ENCODE results near the gene DPH3.

Gene DPH3

GRCh38 chr3:16302082-16302631 is 37.4 kb upstream of the DPH3 start:
- Histone ChIP-seq H3K4me2 (ENCODE audit: low read depth, low read length, poor library complexity, severe bottlenecking) (no peak overlapping the region), H3K27ac (ENCODE audit: low read depth, low read length) (no peak overlapping the region)

DNA sequence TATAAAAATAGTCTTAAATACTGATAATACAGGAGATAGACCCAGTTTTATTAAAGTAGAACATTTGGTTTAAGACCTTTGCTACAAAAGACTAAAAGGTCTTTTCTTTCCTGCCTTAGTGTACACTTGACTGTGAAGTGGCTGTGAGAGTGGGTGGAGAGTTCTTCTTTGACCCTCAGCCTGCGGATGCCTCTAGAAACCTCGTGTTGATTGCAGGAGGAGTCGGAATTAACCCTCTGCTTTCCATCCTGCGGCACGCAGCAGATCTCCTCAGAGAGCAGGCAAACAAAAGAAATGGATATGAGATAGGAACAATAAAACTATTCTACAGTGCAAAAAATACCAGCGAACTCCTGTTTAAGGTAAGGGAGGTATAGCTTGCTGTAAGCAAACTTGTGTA is 36.8 kb upstream of the DPH3 start:
- Histone ChIP-seq H2AFZ (ENCODE audit: low read depth, low read length, severe bottlenecking) (no peak overlapping the region), H3K27me3 (ENCODE audit: low read length) (no peaks in the 10 kb centered on the region), H3K27ac (ENCODE audit: low read depth, low read length) (no peak overlapping the region), H3K9ac (ENCODE audit: low read length) (no peak overlapping the region), H3K4me2 (ENCODE audit: low read depth, low read length, poor library complexity, severe bottlenecking) (no peak overlapping the region), H4K20me1 (ENCODE audit: low read depth, low read length) (no peaks in the 10 kb centered on the region), H3K9me3 (ENCODE audit: insufficient read depth, low read length) (no peaks in the 10 kb centered on the region), H3F3A (ENCODE audit: insufficient read depth) (peaks cover 29% of the 10 kb centered on the region), H3K9me2 (replicated peaks; ENCODE audit: insufficient read depth, low read length) (no peaks in the 10 kb centered on the region), H3K36me3 (ENCODE audit: low read length) (peaks cover 10% of the 10 kb centered on the region; the same call in 1 of the 2 replicates), H3K79me2 (ENCODE audit: insufficient read depth, low read length) (no peaks in the 10 kb centered on the region), H3K4me3 (ENCODE audit: insufficient read depth, low read length, poor library complexity, severe bottlenecking) (no peak overlapping the region)
- TF ChIP-seq, protein P1, sequence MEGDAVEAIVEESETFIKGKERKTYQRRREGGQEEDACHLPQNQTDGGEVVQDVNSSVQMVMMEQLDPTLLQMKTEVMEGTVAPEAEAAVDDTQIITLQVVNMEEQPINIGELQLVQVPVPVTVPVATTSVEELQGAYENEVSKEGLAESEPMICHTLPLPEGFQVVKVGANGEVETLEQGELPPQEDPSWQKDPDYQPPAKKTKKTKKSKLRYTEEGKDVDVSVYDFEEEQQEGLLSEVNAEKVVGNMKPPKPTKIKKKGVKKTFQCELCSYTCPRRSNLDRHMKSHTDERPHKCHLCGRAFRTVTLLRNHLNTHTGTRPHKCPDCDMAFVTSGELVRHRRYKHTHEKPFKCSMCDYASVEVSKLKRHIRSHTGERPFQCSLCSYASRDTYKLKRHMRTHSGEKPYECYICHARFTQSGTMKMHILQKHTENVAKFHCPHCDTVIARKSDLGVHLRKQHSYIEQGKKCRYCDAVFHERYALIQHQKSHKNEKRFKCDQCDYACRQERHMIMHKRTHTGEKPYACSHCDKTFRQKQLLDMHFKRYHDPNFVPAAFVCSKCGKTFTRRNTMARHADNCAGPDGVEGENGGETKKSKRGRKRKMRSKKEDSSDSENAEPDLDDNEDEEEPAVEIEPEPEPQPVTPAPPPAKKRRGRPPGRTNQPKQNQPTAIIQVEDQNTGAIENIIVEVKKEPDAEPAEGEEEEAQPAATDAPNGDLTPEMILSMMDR (IDR thresholded peaks at IDR 0.05; ENCODE audit: insufficient read depth, low read length, poor library complexity, severe bottlenecking): no peak
- TF ChIP-seq EZH2phosphoT487 (conservative IDR thresholded peaks at IDR 0.05; ENCODE audit: low read length): no peak

More at GRCh38 chr3:16302082-16302631, 37.4 kb upstream of the DPH3 start:
- Histone ChIP-seq H3K4me3 (ENCODE audit: insufficient read depth, low read length, poor library complexity, severe bottlenecking) (no peak overlapping the region), H3K9me2 (replicated peaks; ENCODE audit: insufficient read depth, low read length) (no peaks in the 10 kb centered on the region), H3F3A (ENCODE audit: insufficient read depth) (peaks cover 33% of the 10 kb centered on the region), H4K20me1 (ENCODE audit: low read depth, low read length) (no peaks in the 10 kb centered on the region), H2AFZ (ENCODE audit: low read depth, low read length, severe bottlenecking) (no peak overlapping the region), H3K9me3 (ENCODE audit: insufficient read depth, low read length) (no peaks in the 10 kb centered on the region), H3K27me3 (ENCODE audit: low read length) (no peaks in the 10 kb centered on the region), H3K36me3 (ENCODE audit: low read length) (0 out of 2 replicates have a peak, but pooled peaks cover 3% of the 10 kb centered on the region), H3K79me2 (ENCODE audit: insufficient read depth, low read length) (no peaks in the 10 kb centered on the region), H3K9ac (ENCODE audit: low read length) (no peak overlapping the region)
- no peak for TF ChIP-seq EZH2phosphoT487 (conservative IDR thresholded peaks at IDR 0.05; ENCODE audit: low read length)
- TF ChIP-seq, protein P1 (IDR thresholded peaks at IDR 0.05; ENCODE audit: insufficient read depth, low read length, poor library complexity, severe bottlenecking): no peak

DNA sequence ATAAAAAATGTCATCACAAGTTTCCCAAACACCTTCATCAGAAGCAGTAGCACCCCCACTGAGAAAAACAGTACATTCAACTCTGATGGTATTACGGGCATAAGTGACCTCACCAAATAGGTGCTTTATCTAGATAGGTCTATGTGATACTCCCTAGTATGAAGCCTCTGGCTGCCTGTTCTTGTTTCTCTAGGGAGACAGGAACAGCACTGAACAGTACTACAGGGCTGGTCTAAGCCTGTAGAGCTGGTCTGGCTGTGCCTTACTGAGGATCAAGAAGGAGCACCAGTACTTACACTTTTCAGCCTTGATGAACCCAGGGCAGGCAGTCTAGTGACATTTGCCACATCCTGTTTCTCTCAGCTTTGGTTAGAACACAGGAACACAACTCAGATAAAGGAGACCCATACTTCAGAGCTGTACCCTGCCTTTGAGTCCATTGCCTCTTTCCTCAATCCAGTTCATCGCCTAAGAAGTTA is 36.2 kb upstream of the DPH3 start:
- Histone ChIP-seq H2AFZ (ENCODE audit: low read depth, low read length, severe bottlenecking) (no peak overlapping the region), H4K20me1 (ENCODE audit: low read depth, low read length) (no peaks in the 10 kb centered on the region), H3K9me3 (ENCODE audit: insufficient read depth, low read length) (no peaks in the 10 kb centered on the region), H3K4me3 (ENCODE audit: insufficient read depth, low read length, poor library complexity, severe bottlenecking) (no peak overlapping the region), H3K9me2 (replicated peaks; ENCODE audit: insufficient read depth, low read length) (no peaks in the 10 kb centered on the region), H3K79me2 (ENCODE audit: insufficient read depth, low read length) (no peaks in the 10 kb centered on the region), H3K27ac (ENCODE audit: low read depth, low read length) (no peak overlapping the region), H3F3A (ENCODE audit: insufficient read depth) (peaks cover 24% of the 10 kb centered on the region), H3K4me2 (ENCODE audit: low read depth, low read length, poor library complexity, severe bottlenecking) (no peak overlapping the region), H3K9ac (ENCODE audit: low read length) (no peak overlapping the region), H3K36me3 (ENCODE audit: low read length) (peaks cover 15% of the 10 kb centered on the region; the same call in 1 of the 2 replicates), H3K27me3 (ENCODE audit: low read length) (no peaks in the 10 kb centered on the region)
- TF ChIP-seq EZH2phosphoT487 (conservative IDR thresholded peaks at IDR 0.05; ENCODE audit: low read length): no peak
- TF ChIP-seq, protein P1 (IDR thresholded peaks at IDR 0.05; ENCODE audit: insufficient read depth, low read length, poor library complexity, severe bottlenecking): no peak
